HG02798 (cell line): ENCODE data around the gene AJUBA.
"Not testable (repeated sequence)": the region's sequence is repeated elsewhere in the genome, so short reads cannot be mapped to it uniquely, and the experiment has no call there.

Source experiments
- ATAC-seq: cut with Tn5 transposase; IDR thresholded peaks from one replicate; pipeline ENCODE4 v1.9.1; 2021; ENCODE audit warnings: mild to moderate bottlenecking; ENCODE audit not compliant: unreplicated experiment, poor library complexity

AJUBA gene

DNA sequence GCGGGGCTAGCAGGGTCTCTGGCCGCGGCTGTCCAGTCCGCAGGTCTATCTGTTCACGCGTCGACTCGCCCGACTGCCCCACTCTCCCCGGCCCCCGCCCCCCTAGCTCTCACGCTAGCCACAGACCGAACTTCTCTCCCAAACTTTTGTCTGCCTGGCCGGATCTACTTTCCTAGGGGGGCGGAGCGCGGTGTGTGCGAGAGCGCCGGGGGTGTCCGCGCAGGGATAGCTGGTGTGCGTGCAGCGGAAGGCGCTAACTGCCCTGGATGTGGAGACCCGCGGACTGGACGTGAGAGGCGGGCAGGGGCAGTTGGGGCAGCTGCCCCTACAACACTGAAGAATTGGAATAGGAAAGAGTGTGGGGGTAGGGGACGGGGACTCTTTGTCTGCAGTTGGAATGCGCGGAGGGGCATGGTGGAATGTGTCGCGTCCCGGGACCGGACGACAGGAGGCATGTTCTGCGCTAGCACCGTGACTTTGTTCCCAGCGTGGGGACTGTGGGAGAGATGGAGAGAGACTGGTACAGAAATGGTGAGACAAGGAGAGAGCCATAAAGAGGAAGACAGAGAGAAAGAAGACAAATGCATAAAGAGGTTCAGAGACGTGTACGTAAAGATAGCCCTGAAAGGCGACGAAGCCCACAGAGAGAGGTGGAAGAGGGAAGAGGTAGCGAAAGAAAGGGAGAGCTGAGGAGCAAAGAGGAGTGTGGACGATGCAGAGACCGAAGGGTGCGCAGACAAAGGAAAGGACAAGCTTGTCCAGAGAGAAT, at the start of gene AJUBA:
AJUBA (minus strand) TSS at position 75 of the 769 bp plus-strand sequence. CDS start 285 bp downstream, outside the sequence.
- ATAC-seq: peak; percentile 39

DNA sequence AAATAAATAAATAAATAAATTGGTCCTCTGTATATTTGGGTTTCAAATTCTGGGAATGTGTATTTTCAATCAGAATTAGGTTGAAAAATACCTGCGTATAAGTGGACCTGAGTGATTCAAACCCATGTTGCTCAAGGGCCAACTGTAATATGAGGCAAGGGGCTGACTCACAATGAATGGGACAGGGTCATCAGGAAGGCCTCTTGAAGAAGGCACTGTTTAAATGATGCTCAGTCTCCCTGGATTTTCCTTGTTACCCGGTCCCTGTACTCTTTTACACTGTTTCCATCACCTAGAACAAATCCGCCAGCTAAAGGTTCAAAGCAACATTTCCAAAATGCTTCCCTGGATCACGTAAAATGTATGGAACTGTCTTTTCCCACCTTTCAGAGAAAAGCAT, 48.6 kb upstream of the AJUBA start:
- no peak for ATAC-seq

DNA sequence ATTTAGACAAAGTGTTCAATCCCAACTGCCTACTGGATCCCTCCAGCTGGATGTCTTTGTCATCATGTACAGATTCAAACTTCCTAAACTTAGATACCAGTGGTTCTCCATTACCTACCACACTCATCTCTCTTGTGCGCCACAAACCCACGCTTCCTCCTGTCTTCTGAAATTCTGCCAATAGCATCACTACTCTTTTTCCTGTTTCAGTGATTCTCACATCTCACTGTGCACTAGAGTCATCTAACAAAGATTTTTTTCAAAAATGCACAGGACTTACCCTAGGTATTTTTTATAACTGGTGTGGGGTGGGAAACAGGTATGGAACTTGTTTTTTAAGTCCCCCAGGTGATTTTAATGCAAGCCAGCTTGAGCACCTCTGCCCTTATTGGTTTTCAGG, 46.4 kb upstream of the AJUBA start:
- ATAC-seq: no peak

- ATAC-seq: no peak
These were observed 42.9 kb upstream of the AJUBA start for GRCh38 chr14:23025151-23025814.

GRCh38 chr14:23024612-23025075, 42.3 kb upstream of the AJUBA start:
- no peak for ATAC-seq

GRCh38 chr14:23023795-23024152, 41.4 kb upstream of the AJUBA start:
- ATAC-seq: no peak

DNA sequence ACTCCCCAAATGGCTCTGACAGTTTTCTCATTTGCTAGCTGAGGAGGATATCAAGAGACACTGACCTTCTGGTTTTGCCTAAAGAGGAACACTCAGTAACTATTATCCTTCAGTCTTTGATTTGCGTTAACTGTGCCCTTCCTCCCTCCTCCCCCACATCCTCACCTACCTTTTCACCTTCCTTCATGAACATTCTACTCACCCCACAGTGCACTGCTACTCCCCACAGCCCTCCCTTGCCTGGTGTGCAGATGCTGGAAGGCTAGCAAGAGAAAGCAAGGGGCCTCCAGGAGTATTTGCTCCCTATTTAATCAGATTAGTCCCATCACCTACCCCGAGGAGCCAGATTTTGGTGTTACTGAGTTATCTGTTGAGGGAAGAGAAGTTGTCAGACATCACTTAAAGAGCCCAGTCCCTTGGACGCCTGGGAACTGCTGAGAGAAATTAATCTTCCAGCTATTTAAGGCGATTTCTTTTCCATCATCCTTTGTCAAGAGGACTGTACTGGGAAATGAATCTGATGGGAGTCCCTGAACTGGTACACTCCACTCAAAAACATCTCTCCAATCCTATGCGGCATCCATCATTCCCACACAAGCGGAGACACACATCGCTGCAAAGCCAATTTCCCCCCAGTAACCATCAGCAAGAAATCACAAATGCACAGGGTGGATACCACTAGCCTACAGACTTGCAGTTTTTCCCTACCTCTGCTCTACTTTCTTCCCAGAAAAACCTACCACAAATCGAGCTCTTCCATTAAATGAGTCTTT, 40.9 kb upstream of the AJUBA start:
- ATAC-seq: no peak

DNA sequence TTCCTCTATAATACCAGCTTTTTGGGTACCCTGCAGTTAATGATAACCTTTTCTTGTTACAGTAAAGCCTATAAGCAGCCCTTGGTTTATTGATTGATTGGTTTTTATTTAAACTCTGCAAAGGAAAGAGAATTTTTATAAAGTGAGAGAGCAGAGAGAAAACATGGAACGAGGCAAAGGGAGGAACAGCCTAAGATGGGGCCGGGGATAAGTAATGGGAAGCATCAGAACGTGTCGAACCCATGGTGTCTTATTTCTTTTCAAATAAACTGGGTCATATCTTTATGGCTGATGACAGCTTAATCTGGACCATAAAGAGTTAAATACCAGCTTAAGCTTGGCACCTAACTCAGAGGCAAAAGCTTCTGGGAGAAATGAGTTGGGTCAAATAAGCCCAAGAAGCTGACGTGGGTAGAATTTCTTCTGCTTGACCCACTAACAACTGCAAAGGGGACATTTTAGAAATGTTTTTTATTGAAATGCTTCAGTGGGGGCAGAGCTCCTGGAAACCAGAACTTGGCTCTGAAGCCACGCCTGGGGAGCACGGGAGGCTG, 39.6 kb upstream of the AJUBA start:
- ATAC-seq: no peak

GRCh38 chr14:23021434-23021833, 39.1 kb upstream of the AJUBA start:
- no peak for ATAC-seq

DNA sequence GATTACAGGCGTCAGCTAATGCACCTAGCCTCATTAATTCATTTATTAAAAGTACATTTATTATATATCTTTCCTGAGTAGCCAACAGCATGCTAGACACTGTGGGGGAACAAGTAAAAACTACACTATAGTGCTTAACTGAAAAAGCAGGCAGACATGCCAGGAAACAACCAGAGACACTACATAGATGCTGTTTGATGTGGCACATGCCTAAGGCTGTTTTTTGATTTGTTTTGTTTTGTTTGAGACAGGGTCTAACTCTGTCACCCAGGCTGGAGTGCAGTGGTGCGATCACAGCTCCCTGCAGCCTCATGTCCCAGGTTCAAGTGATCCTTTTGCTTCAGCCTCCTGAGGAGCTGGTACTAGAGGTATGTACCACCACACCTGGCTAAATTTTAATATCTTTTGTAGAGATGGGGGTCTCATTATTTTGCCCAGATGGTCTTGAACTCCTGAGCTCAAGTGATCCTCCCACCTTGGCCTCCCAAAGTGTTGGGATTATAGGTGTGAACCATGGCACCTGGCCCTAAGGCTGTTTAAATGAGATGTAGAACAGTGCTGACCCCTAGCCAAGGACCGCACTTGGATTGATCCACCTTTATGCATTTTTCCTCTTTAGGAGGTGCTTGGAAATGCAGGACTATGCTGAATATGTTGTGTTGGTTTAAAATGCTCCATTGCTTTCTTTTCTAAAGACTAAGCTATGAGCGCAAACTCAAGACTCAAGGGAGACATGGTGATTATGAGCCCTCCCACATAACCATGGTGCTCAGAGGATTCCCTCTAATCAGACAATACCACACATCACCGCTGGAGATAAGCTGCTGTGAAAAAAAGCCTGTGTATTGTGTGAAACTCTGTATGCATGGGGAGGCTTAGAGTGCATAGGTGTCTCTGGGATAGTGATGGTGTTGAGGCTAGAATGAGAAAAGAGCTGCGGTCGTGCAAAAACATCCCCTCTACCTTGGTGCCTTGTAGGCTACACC, 38.1 kb upstream of the AJUBA start:
- ATAC-seq: no peak

- no peak for ATAC-seq
These were observed 35.8 kb upstream of the AJUBA start for GRCh38 chr14:23018107-23018506.

GRCh38 chr14:23017091-23017490, 34.7 kb upstream of the AJUBA start:
- ATAC-seq: no peak

GRCh38 chr14:23015618-23016017, 33.3 kb upstream of the AJUBA start:
- no peak for ATAC-seq

- ATAC-seq: not testable (repeated sequence)
These were observed 31.4 kb upstream of the AJUBA start for GRCh38 chr14:23013749-23014054.

DNA sequence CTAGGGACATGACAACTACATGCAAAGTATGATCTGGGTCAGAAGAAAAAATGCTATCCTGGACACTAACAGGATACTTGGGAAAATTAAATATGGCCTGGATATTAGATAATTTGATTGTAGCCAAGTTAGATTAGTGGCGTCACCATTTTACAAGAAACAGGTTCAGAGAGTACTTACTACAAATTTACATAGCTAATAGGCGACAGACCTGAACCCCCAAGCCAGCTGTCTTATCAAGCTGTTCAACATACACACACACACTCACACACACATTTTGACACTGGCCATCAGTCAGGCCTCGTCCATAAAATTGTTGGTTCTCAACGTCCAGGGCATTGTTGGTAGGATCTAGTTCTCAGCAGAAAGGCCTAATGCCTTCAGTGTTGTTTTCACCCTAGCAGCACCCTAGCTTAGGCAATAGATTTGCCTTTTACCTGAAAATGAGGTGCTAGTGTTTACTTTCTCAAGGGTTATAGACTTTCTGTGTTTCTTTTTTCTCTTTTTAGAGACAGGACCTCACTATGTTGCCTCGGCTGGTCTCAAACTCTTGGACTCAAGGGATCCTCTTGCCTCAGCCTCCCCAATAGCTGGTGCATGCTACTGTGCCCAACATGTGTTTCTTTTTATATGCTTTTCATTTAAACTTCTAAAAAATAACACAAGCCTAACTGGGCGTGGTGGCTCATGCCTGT, 30.9 kb upstream of the AJUBA start:
- ATAC-seq: no peak

DNA sequence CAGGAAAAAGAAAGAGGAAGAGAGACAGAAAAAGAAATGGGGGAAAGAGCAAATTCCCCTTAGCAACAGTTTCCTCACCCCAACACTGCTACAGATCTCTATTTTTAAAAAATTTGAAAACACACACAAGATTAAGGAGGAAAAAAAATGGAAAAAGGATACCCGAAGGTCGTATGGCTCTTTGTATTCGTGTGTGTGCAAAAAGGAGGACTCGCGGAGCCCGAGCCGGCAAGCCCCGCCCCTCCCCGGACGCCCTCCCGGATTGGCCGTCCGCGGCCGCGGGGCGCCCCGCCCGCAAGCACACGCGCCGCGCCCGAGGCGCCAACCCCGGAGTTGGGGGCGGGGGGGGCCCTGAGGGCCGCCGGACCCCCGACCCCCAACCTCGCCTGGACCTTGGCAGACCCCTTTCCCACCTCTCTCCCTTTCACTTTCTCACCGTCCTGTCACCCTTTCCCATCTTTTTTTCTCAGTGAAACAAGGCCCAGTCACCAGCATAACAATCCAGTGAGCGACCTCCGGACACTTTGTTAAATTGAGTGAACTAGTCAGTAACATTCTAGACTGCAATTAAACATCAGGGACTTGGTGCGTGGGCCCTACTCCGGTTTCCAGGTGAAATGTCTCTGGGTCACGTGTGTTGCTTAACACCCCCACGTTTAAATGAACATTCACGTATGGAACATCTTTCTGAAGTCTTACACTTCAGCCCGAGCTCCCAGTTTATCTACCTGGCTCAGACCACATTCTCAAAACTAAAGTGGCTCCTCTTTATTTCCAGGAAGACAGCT, 27.8 kb upstream of the AJUBA start, which contains the start of gene C14orf93:
C14orf93 (minus strand) TSS at position 205 of the 788 bp plus-strand sequence. CDS start 11,120 bp downstream, outside the sequence.
- peak; percentile 52 for ATAC-seq

- ATAC-seq: no peak
These were observed 27.2 kb upstream of the AJUBA start for GRCh38 chr14:23009483-23009938.

GRCh38 chr14:23008831-23009230, 26.5 kb upstream of the AJUBA start:
- no peak for ATAC-seq
